OCI-LY1 (cell line): ENCODE results near the gene BUB1B.

Experiments used
- H2AFZ ChIP-seq: fragments of 200-600 bp; sonication (generic), shearing (Covaris generic); 2 replicates; pipeline ENCODE4 v1.6.0; 2014; ENCODE audit warnings: antibody characterized with exemption, mild to moderate bottlenecking, low read length
- H3F3A ChIP-seq: fragments of 200-600 bp; sonication (generic), shearing (Covaris generic); 2 replicates; pipeline ENCODE4 v1.6.0; 2014; ENCODE audit warnings: mild to moderate bottlenecking, antibody characterized with exemption, low read length, moderate library complexity; ENCODE audit not compliant: insufficient read depth
- H3K27ac ChIP-seq: fragments of 200-600 bp; sonication (generic); 2 replicates; pipeline ENCODE4 v1.5.1; 2014; ENCODE audit warnings: low read length, mixed run types, mild to moderate bottlenecking, low read depth; ENCODE audit not compliant: poor library complexity, severe bottlenecking
- H3K27me3 ChIP-seq: fragments of 200-600 bp; sonication (generic); 2 replicates; pipeline ENCODE4 v1.6.0; 2014; ENCODE audit warnings: antibody characterized with exemption, mild to moderate bottlenecking, low read length, moderate library complexity; ENCODE audit not compliant: insufficient read depth
- H3K36me3 ChIP-seq: fragments of 200-600 bp; sonication (generic); 2 replicates; pipeline ENCODE4 v1.6.1; 2014; ENCODE audit warnings: mild to moderate bottlenecking, antibody characterized with exemption, low read length, moderate library complexity, mixed read lengths; ENCODE audit not compliant: insufficient read depth
- H3K4me1 ChIP-seq: fragments of 200-600 bp; sonication (generic); 2 replicates; pipeline ENCODE4 v1.5.1; 2014; ENCODE audit warnings: mild to moderate bottlenecking, low read length, moderate library complexity; ENCODE audit not compliant: insufficient read depth, severe bottlenecking
- H3K4me2 ChIP-seq: fragments of 200-600 bp; sonication (generic), shearing (Covaris generic); 2 replicates; pipeline ENCODE4 v1.6.1; 2014; ENCODE audit warnings: low read length
- H3K4me3 ChIP-seq: fragments of 200-600 bp; sonication (generic); 2 replicates; pipeline ENCODE4 v1.5.1; 2014; ENCODE audit warnings: low read length, low read depth, mild to moderate bottlenecking, mixed read lengths; ENCODE audit not compliant: poor library complexity, severe bottlenecking
- H3K79me2 ChIP-seq: fragments of 200-600 bp; shearing (Covaris generic); 2 replicates; pipeline ENCODE4 v1.6.1; 2016; ENCODE audit warnings: mixed run types, low read length, mixed read lengths; ENCODE audit not compliant: insufficient read depth
- H3K9ac ChIP-seq: fragments of 200-600 bp; sonication (generic), shearing (Covaris generic); 2 replicates; pipeline ENCODE4 v1.6.1; 2014; ENCODE audit warnings: mild to moderate bottlenecking, low read length, mixed read lengths
- H3K9me2 ChIP-seq: fragments of 200-600 bp; sonication (generic), shearing (Covaris generic); 2 replicates; pipeline ENCODE4 v1.6.1; 2014; ENCODE audit warnings: low read depth, mild to moderate bottlenecking, low read length, mixed read lengths
- H3K9me3 ChIP-seq: fragments of 200-600 bp; shearing (Covaris generic); 2 replicates; pipeline ENCODE4 v1.6.1; 2014; ENCODE audit warnings: low read length, mixed read lengths
- H4K20me1 ChIP-seq: fragments of 200-600 bp; sonication (generic), shearing (Covaris generic); 2 replicates; pipeline ENCODE4 v1.6.0; 2016; ENCODE audit warnings: mild to moderate bottlenecking, low read length; ENCODE audit not compliant: insufficient read depth
- EZH2 ChIP-seq: fragments of 200-600 bp; sonication (generic), shearing (Covaris generic); IDR thresholded peaks from 2 replicates; pipeline ENCODE4 v1.8.0; 2017; ENCODE audit warnings: borderline replicate concordance, mixed run types, mild to moderate bottlenecking, antibody characterized with exemption, low read length, moderate library complexity, mixed read lengths
- TF ChIP-seq, protein P1 (sequence below): fragments of 200-600 bp; sonication (generic), shearing (Covaris generic); IDR thresholded peaks from 2 replicates; pipeline ENCODE4 v1.5.1; 2017; ENCODE audit warnings: mild to moderate bottlenecking, antibody characterized with exemption, low read length, moderate library complexity, mixed read lengths

Gene BUB1B

DNA sequence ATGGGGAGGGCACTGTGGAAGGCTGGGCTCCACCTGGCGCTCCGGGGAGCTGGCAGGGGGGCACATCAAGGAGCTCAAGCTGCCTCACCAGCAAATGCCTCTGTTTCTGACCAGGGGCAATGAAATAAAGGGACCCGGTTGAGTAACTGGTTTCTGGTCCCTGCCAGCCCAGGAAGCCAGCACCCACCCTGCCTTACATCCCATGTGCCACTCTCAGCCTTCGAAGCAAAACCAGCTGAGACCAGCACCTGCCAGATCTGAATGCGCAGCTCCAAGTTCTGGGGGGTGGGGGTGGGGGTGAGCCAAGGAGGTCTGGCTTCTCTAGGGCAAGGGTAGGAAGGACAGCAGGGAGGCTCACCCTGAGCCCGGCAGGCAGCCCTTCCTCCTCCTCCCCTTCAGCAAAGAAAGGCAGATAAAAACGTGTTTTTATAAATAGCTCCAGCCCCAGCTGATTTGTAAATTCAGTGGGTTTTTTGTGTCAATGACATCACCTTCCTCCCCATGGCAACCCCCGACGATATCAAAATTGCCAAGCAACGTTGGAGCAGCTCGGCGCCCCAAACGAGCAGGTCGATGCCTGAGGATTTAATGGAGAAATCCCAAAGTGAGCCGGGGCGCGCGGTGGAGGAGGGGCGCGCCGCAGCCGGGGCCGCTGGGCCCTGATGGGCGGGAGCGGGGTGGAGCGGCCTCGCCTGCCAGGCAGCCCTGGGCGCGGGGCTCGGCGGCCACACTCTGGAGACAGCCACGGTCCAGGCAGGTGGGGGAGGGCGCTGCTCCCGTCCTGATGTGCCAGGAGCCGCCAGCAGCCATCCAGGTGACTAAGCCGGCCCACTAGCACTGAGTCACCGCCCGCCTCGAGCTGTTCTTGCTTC is 77.9 kb downstream of the BUB1B start, which contains the start of gene PAK6:
Gene PAK6, plus strand, starts transcription at position 532 of the 872 bp plus-strand sequence. CDS start 25,723 bp downstream, outside the sequence.
- Histone ChIP-seq H3K9me3 (no peaks in the 10 kb centered on the region), H3K9me2 (no peaks in the 10 kb centered on the region), H3K27ac (no peak within 1 kb of the TSS), H4K20me1 (no peaks in the 10 kb centered on the region), H3K9ac (no peak within 1 kb of the TSS; the same call in 1 of the 2 replicates), H3K4me2 (peak within 1 kb of the TSS; percentile 69), H3K79me2 (no peaks in the 10 kb centered on the region), H3K4me3 (peak within 1 kb of the TSS; percentile 48), H3K27me3 (no peaks in the 10 kb centered on the region; the same call in 1 of the 2 replicates), H3F3A (0 out of 2 replicates have a peak, but pooled peaks cover 4% of the 10 kb centered on the region), H3K36me3 (no peaks in the 10 kb centered on the region), H3K4me1 (peaks cover 23% of the 10 kb centered on the region), H2AFZ (no peak within 1 kb of the TSS)
- TF ChIP-seq EZH2 = no peak
- TF ChIP-seq, protein P1, sequence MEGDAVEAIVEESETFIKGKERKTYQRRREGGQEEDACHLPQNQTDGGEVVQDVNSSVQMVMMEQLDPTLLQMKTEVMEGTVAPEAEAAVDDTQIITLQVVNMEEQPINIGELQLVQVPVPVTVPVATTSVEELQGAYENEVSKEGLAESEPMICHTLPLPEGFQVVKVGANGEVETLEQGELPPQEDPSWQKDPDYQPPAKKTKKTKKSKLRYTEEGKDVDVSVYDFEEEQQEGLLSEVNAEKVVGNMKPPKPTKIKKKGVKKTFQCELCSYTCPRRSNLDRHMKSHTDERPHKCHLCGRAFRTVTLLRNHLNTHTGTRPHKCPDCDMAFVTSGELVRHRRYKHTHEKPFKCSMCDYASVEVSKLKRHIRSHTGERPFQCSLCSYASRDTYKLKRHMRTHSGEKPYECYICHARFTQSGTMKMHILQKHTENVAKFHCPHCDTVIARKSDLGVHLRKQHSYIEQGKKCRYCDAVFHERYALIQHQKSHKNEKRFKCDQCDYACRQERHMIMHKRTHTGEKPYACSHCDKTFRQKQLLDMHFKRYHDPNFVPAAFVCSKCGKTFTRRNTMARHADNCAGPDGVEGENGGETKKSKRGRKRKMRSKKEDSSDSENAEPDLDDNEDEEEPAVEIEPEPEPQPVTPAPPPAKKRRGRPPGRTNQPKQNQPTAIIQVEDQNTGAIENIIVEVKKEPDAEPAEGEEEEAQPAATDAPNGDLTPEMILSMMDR = no peak

DNA sequence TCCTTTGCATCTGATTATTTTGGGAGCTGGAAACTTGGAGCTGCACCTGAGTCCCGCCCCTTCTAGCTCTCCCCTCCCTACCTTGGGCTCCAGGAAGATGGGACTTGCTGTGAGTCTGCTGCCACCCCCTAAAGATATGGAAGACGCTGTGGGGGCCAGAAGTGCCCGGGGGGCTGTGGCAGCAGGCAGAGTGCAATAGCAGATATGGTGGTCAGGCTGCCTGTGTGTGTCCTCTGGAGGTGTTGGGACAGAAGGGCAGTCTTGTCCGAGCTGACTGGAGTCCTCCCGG is 78.5 kb downstream of the BUB1B start:
- H3K4me3 ChIP-seq = peak overlapping the region; percentile 48
- H3F3A ChIP-seq = 0 out of 2 replicates have a peak, but pooled peaks cover 4% of the 10 kb centered on the region
- no peaks in the 10 kb centered on the region for H4K20me1 ChIP-seq
- H3K9me2 ChIP-seq = no peaks in the 10 kb centered on the region
- TF ChIP-seq EZH2 = no peak
- TF ChIP-seq, protein P1 = no peak
- no peak overlapping the region for H3K27ac ChIP-seq
- H2AFZ ChIP-seq = no peak overlapping the region
- no peaks in the 10 kb centered on the region for H3K9me3 ChIP-seq
- H3K79me2 ChIP-seq = no peaks in the 10 kb centered on the region
- no peak overlapping the region for H3K9ac ChIP-seq
- H3K27me3 ChIP-seq = no peaks in the 10 kb centered on the region; the same call in 1 of the 2 replicates
- H3K4me1 ChIP-seq = peaks cover 23% of the 10 kb centered on the region
- peak overlapping the region; percentile 69 for H3K4me2 ChIP-seq
- H3K36me3 ChIP-seq = no peaks in the 10 kb centered on the region

DNA sequence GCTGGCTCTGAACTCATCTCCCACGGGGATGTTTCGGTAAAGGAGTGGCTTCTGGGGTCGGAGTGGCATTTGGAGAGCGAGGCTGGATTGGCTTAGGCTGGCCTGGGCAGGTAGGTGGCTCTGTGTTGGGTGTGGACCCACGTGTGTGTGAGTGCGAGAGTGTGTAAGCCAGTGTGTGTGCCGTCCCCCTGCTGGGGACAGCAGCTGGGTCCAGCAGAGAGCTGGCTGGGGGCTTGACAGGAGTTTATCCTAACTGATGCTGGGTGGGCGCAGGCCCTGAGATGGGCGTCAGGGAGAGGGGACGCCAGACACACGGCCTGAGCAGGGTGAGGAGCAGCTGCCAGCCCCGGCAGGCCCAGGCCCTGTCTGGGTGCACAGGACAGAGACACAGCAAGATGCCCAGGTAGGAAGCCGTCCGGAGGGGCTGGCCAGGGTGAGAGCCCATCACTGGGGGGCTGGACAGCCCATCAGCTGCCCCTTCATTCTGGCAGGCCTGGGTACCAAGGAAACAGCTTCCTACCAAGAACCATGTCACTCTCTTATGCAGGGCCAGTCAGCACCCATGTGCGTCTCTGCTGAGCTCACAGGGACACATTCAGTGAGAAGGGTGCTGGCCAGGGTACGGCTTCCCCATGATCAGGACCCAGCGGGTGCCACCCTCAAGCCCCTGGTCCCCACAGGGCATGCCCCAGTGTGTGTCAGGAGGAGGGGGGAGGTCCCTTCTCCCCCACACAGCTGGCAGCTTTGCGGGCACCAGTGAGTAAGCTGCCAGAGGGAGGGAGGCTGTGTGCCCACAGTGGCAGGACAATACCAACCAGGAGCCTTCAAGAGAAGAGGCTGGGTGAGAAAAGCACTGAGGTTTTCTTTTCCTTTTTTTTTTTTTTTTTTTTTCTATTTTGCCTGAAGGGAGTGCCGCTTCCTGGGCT is 79.1 kb downstream of the BUB1B start:
- H3K9me3 ChIP-seq = no peaks in the 10 kb centered on the region
- H3K27ac ChIP-seq = no peak overlapping the region
- no peak overlapping the region for H3K9ac ChIP-seq
- H3F3A ChIP-seq = 0 out of 2 replicates have a peak, but pooled peaks cover 3% of the 10 kb centered on the region
- no peaks in the 10 kb centered on the region; the same call in 1 of the 2 replicates for H3K27me3 ChIP-seq
- no peaks in the 10 kb centered on the region for H3K9me2 ChIP-seq
- H4K20me1 ChIP-seq = no peaks in the 10 kb centered on the region
- H3K4me1 ChIP-seq = peaks cover 17% of the 10 kb centered on the region
- TF ChIP-seq, protein P1 = no peak
- TF ChIP-seq EZH2 = no peak
- H3K4me2 ChIP-seq = no peak overlapping the region; the same call in 1 of the 2 replicates
- H3K4me3 ChIP-seq = no peak overlapping the region
- no peaks in the 10 kb centered on the region for H3K79me2 ChIP-seq
- H2AFZ ChIP-seq = no peak overlapping the region
- H3K36me3 ChIP-seq = no peaks in the 10 kb centered on the region
